Naive thymus-derived CD8-positive, alpha-beta T cell (primary cell): ENCODE results near the gene TET3. TPM values are rescaled to one million over a fixed set of nuclear protein-coding genes. Genes with fewer than 3 reads are reported as not detected.

Experiments
- ATAC-seq, 2 donors: fragments of 150-1000 bp; cut with Tn5 transposase in 1 of 2; sonication (Bioruptor Pico), chemical (Tn5 transposase) in 1 of 2; 1 replicate in 1 of 2; 2 replicates in 1 of 2; pipeline ENCODE4 v1.10.0; 2021; ENCODE audit warnings: mild to moderate bottlenecking in 2 of 2, moderate library complexity in 2 of 2
- POLR2A ChIA-PET: fragments of 350-600 bp; sonication (Branson Sonifier 250); formaldehyde crosslinking; loops from one replicate; lab custom pipeline; 2021; ENCODE audit warnings: antibody characterized with exemption; lab: Charles Lee
- DNase-seq, 10 donors: peaks; one replicate each; pipeline versions ENCODE4 v3.0.0 to v3.0.0-alpha.2; 2020 to 2022
- H3K27ac Mint-ChIP-seq, 10 donors: one replicate each; pipeline ENCODE4 v1.8.0; 2020 to 2022; ENCODE audit warnings: mild to moderate bottlenecking in 10 of 10, mixed read lengths in 10 of 10, moderate library complexity in 4 of 10, inconsistent platforms in 1 of 10
- H3K27me3 Mint-ChIP-seq, 5 donors: one replicate each; pipeline ENCODE4 v1.8.0; 2021 to 2022; ENCODE audit warnings: mixed read lengths in 5 of 5
- H3K36me3 Mint-ChIP-seq, 3 donors: one replicate each; pipeline ENCODE4 v1.8.0; 2020 to 2022; ENCODE audit warnings: mixed read lengths in 3 of 3, mild to moderate bottlenecking in 2 of 3, inconsistent platforms in 1 of 3
- H3K4me1 Mint-ChIP-seq, 4 donors: one replicate each; pipeline ENCODE4 v1.8.0; 2021 to 2022; ENCODE audit warnings: mixed read lengths in 4 of 4
- H3K4me3 Mint-ChIP-seq, 10 donors: one replicate each; pipeline ENCODE4 v1.8.0; 2020 to 2022; ENCODE audit warnings: mild to moderate bottlenecking in 10 of 10, mixed read lengths in 10 of 10, moderate library complexity in 6 of 10, inconsistent platforms in 1 of 10
- H3K9me3 Mint-ChIP-seq, 9 donors: one replicate each; pipeline ENCODE4 v1.8.0; 2020 to 2022; ENCODE audit warnings: mixed read lengths in 9 of 9, mild to moderate bottlenecking in 3 of 9, inconsistent platforms in 1 of 9, moderate library complexity in 1 of 9
- polyA plus RNA-seq, 3 donors: library from polyadenylated mRNA; unstranded; fragments of 300-500 nt; fragmentation: Illumina TruSeq; gene quantifications; one replicate each; pipeline ENCODE4 v1.2.3, GENCODE V29; 2021
- total RNA-seq, 8 experiments: library from RNA in 2 of 8; stranded (reverse) in 2 of 8; gene quantifications; one replicate each; pipeline ENCODE4 v1.2.3 and lab custom pipeline; 2021 to 2026

TET3 gene
- total and polyA plus RNA-seq, 5 experiments from 2014 or later: 0.46 to 30.5 (median 1.0) TPM

- DNase-seq (no peak), ATAC-seq (no peak)
- Mint-ChIP-seq H3K27ac (peak overlapping the region in 9 of 10 donors; percentile 41 to 98 (median 80)), H3K4me3 (peak overlapping the region; percentile 43 to 85 (median 68)), H3K4me1 (peaks cover 44 to 78% (median 78%) of the 10 kb centered on the region in 4 donors), H3K9me3 (no peaks in the 10 kb centered on the region), H3K36me3 (no peaks in the 10 kb centered on the region), H3K27me3 (no peaks in the 10 kb centered on the region)
- POLR2A ChIA-PET: interaction anchor here (0.8 to 2.9 kb wide), 6 partner anchors 10 to 73 kb away, joined by 3 to 9 read pairs (median 4); no protein-coding TSS in a partner anchor
These were observed 4.1 kb upstream of the TET3 start for GRCh38 chr2:73980566-73980965.

GRCh38 chr2:73981081-73982001, 3.4 kb upstream of the TET3 start:
- H3K4me3 Mint-ChIP-seq: peak overlapping the region; percentile 65 to 86 (median 73)
- H3K27me3 Mint-ChIP-seq: no peaks in the 10 kb centered on the region
- no peaks in the 10 kb centered on the region for H3K36me3 Mint-ChIP-seq
- H3K27ac Mint-ChIP-seq: peak overlapping the region in 8 of 10 donors; percentile 37 to 92 (median 66)
- peak in 1 of 2 donors; percentile 5 for ATAC-seq
- POLR2A ChIA-PET: interaction anchor here (0.6 to 2.9 kb wide), 7 partner anchors 11 to 177 kb away, joined by 3 to 9 read pairs (median 4); partner anchors contain the start of gene DGUOK
- DNase-seq: peak in 6 of 10 donors; percentile 16 to 66 (median 31)
- H3K9me3 Mint-ChIP-seq: no peaks in the 10 kb centered on the region
- H3K4me1 Mint-ChIP-seq: peaks cover 44 to 82% (median 79%) of the 10 kb centered on the region in 4 donors

- H3K27me3 Mint-ChIP-seq: no peaks in the 10 kb centered on the region
- peaks cover 49 to 85% (median 79%) of the 10 kb centered on the region in 4 donors for H3K4me1 Mint-ChIP-seq
- peak overlapping the region in 9 of 10 donors; percentile 5 to 86 (median 58) for H3K4me3 Mint-ChIP-seq
- DNase-seq (peak in 1 of 10 donors; percentile 60), ATAC-seq (no peak)
- H3K27ac Mint-ChIP-seq: peak overlapping the region; percentile 25 to 92 (median 64)
- POLR2A ChIA-PET: interaction anchor here (0.5 to 1.8 kb wide), 4 partner anchors 10 to 55 kb away, joined by 3 to 7 read pairs (median 4); partner anchors contain the start of gene DGUOK
- H3K36me3 Mint-ChIP-seq: peaks cover 0 to 4% (median 0%) of the 10 kb centered on the region in 3 donors
- no peaks in the 10 kb centered on the region for H3K9me3 Mint-ChIP-seq
These were observed 2.5 kb upstream of the TET3 start for GRCh38 chr2:73982140-73982617.

GRCh38 chr2:73983322-73984202, 1.1 kb upstream of the TET3 start:
- Mint-ChIP-seq H3K4me1 (peaks cover 52 to 85% (median 82%) of the 10 kb centered on the region in 4 donors), H3K9me3 (no peaks in the 10 kb centered on the region), H3K27ac (peak overlapping the region; percentile 90 to 96 (median 94)), H3K4me3 (peak overlapping the region; percentile 80 to 91 (median 86)), H3K36me3 (peaks cover 0 to 6% (median 2%) of the 10 kb centered on the region in 3 donors), H3K27me3 (no peaks in the 10 kb centered on the region)
- POLR2A ChIA-PET: interaction anchor here (1.8 to 4.0 kb wide), 5 partner anchors 11 to 57 kb away, joined by 4 to 23 read pairs (median 13); partner anchors contain the start of gene DGUOK
- DNase-seq (peak in 5 of 10 donors; percentile 28 to 65 (median 36)), ATAC-seq (no peak)

GRCh38 chr2:73984922-73985307, 205 bp downstream of the TET3 start:
- peaks cover 0 to 15% (median 2%) of the 10 kb centered on the region in 3 donors for H3K36me3 Mint-ChIP-seq
- peak overlapping the region in 2 of 10 donors; percentile 31 to 87 for H3K4me3 Mint-ChIP-seq

GRCh38 chr2:73985308-73986084, 786 bp downstream of the TET3 start:
- Mint-ChIP-seq H3K4me3 (peak overlapping the region; percentile 78 to 91 (median 86)), H3K4me1 (peaks cover 55 to 85% (median 82%) of the 10 kb centered on the region in 4 donors), H3K9me3 (no peaks in the 10 kb centered on the region), H3K27ac (peak overlapping the region; percentile 66 to 95 (median 86)), H3K36me3 (peaks cover 4 to 21% (median 6%) of the 10 kb centered on the region in 3 donors), H3K27me3 (no peaks in the 10 kb centered on the region)
- ATAC-seq: peak; percentile 48 to 49
- POLR2A ChIA-PET: interaction anchor here (0.6 to 4.0 kb wide), 14 partner anchors 14 to 213 kb away, joined by 3 to 23 read pairs (median 4); partner anchors contain the start of genes DGUOK, MOB1A and MTHFD2
- DNase-seq: peak in 9 of 10 donors; percentile 33 to 77 (median 58)

More at GRCh38 chr2:73984922-73985307, 205 bp downstream of the TET3 start:
- POLR2A ChIA-PET: interaction anchor here (0.9 to 4.0 kb wide), 8 partner anchors 15 to 214 kb away, joined by 3 to 23 read pairs (median 4); partner anchors contain the start of genes DGUOK and MTHFD2
- peak in 8 of 10 donors; percentile 53 to 83 (median 68) for DNase-seq
- Mint-ChIP-seq H3K9me3 (no peaks in the 10 kb centered on the region), H3K4me1 (peaks cover 52 to 85% (median 82%) of the 10 kb centered on the region in 4 donors), H3K27ac (no peak overlapping the region), H3K27me3 (no peaks in the 10 kb centered on the region)
- ATAC-seq: peak; percentile 22 to 26

- Mint-ChIP-seq H3K27ac (peak overlapping the region; percentile 66 to 95 (median 86)), H3K27me3 (no peaks in the 10 kb centered on the region), H3K36me3 (peaks cover 8 to 28% (median 9%) of the 10 kb centered on the region in 3 donors), H3K4me1 (peaks cover 55 to 82% (median 79%) of the 10 kb centered on the region in 4 donors), H3K4me3 (peak overlapping the region; percentile 78 to 91 (median 86)), H3K9me3 (no peaks in the 10 kb centered on the region)
- POLR2A ChIA-PET: interaction anchor here (0.6 to 4.0 kb wide), 14 partner anchors 15 to 212 kb away, joined by 3 to 23 read pairs (median 4); partner anchors contain the start of genes DGUOK, MOB1A and MTHFD2
- peak; percentile 7 to 12 for ATAC-seq
- DNase-seq: peak in 6 of 10 donors; percentile 11 to 64 (median 39)
These were observed 1.5 kb downstream of the TET3 start for GRCh38 chr2:73986085-73986681.

GRCh38 chr2:73987109-73987947, 2.6 kb downstream of the TET3 start:
- H3K36me3 Mint-ChIP-seq: peaks cover 8 to 39% (median 17%) of the 10 kb centered on the region in 3 donors
- no peaks in the 10 kb centered on the region for H3K27me3 Mint-ChIP-seq
- POLR2A ChIA-PET: interaction anchor here (0.6 to 4.0 kb wide), 18 partner anchors 9 to 191 kb away, joined by 3 to 21 read pairs (median 4); partner anchors contain the start of genes DGUOK, MOB1A and STAMBP
- peak overlapping the region; percentile 78 to 91 (median 86) for H3K4me3 Mint-ChIP-seq
- ATAC-seq (peak; percentile 24 to 35), DNase-seq (peak in 8 of 10 donors; percentile 17 to 69 (median 40))
- H3K9me3 Mint-ChIP-seq: peaks cover 0 to 3% (median 0%) of the 10 kb centered on the region in 9 donors
- H3K4me1 Mint-ChIP-seq: peaks cover 49 to 80% (median 78%) of the 10 kb centered on the region in 4 donors
- H3K27ac Mint-ChIP-seq: peak overlapping the region; percentile 66 to 95 (median 86)

- ATAC-seq (no peak), DNase-seq (peak in 1 of 10 donors; percentile 37)
- no peaks in the 10 kb centered on the region for H3K27me3 Mint-ChIP-seq
- POLR2A ChIA-PET: interaction anchor here (0.8 to 4.0 kb wide), 13 partner anchors 10 to 190 kb away, joined by 3 to 21 read pairs (median 4); partner anchors contain the start of genes DGUOK, MOB1A and STAMBP
- H3K4me1 Mint-ChIP-seq: peaks cover 47 to 81% (median 76%) of the 10 kb centered on the region in 4 donors
- H3K36me3 Mint-ChIP-seq: peaks cover 8 to 44% (median 17%) of the 10 kb centered on the region in 3 donors
- peaks cover 0 to 3% (median 0%) of the 10 kb centered on the region in 9 donors for H3K9me3 Mint-ChIP-seq
- H3K27ac Mint-ChIP-seq: peak overlapping the region in 9 of 10 donors; percentile 2 to 90 (median 76)
- peak overlapping the region; percentile 78 to 91 (median 86) for H3K4me3 Mint-ChIP-seq
These were observed 3.4 kb downstream of the TET3 start for GRCh38 chr2:73987948-73988700.
